HUES48 (cell line): ENCODE results near the gene ARHGEF3.
A peak's percentile ranks its signal among the peaks of the same experiment; 100 is the strongest.

Experiments used
- H3K27ac ChIP-seq: one replicate; pipeline ENCODE4 v1.7.0; 2013; ENCODE audit warnings: low read depth, low read length, inconsistent platforms
- H3K27me3 ChIP-seq: 2 replicates; pipeline ENCODE4 v1.6.1; 2013; ENCODE audit warnings: mild to moderate bottlenecking, low read length; ENCODE audit not compliant: control insufficient read depth, insufficient read depth
- H3K36me3 ChIP-seq: 2 replicates; pipeline ENCODE4 v1.6.1; 2013; ENCODE audit warnings: low read length; ENCODE audit not compliant: control insufficient read depth, insufficient read depth
- H3K4me1 ChIP-seq: 2 replicates; pipeline ENCODE4 v1.6.1; 2013; ENCODE audit warnings: mild to moderate bottlenecking, low read length; ENCODE audit not compliant: control insufficient read depth, insufficient read depth
- H3K4me3 ChIP-seq: 2 replicates; pipeline ENCODE4 v1.5.1; 2013; ENCODE audit warnings: mild to moderate bottlenecking, low read depth, low read length
- H3K9ac ChIP-seq: 2 replicates; pipeline ENCODE4 v1.6.1; 2013; ENCODE audit warnings: mild to moderate bottlenecking, low read depth, low read length, moderate library complexity
- H3K9me3 ChIP-seq: 2 replicates; pipeline ENCODE4 v1.6.1; 2013; ENCODE audit warnings: low read length; ENCODE audit not compliant: control insufficient read depth, insufficient read depth

ARHGEF3 gene

GRCh38 chr3:56801662-56802377, at the start of gene ARHGEF3:
Gene ARHGEF3, minus strand, starts transcription at chr3:56801949. Its CDS starts 151 bp downstream, at chr3:56801798.
- no peaks in the 10 kb centered on the region for H3K9me3 ChIP-seq
- H3K27ac ChIP-seq, result peak within 1 kb of the TSS; percentile 52
- peaks cover 13% of the 10 kb centered on the region for H3K27me3 ChIP-seq
- H3K36me3 ChIP-seq, result no peaks in the 10 kb centered on the region
- H3K9ac ChIP-seq, result peak within 1 kb of the TSS; percentile 65
- H3K4me1 ChIP-seq, result peaks cover 7% of the 10 kb centered on the region; the same call in 1 of the 2 replicates
- H3K4me3 ChIP-seq, result peak within 1 kb of the TSS; percentile 79

- Histone ChIP-seq H3K27ac (no peak overlapping the region), H3K36me3 (no peaks in the 10 kb centered on the region), H3K27me3 (no peaks in the 10 kb centered on the region), H3K9ac (no peak overlapping the region), H3K4me3 (no peak overlapping the region), H3K4me1 (no peaks in the 10 kb centered on the region), H3K9me3 (no peaks in the 10 kb centered on the region)
Observed at GRCh38 chr3:56849698-56850097, 47.9 kb upstream of the ARHGEF3 start.

- no peaks in the 10 kb centered on the region for H3K27me3 ChIP-seq
Observed at GRCh38 chr3:56845505-56845904, 43.8 kb upstream of the ARHGEF3 start.

GRCh38 chr3:56844536-56844935, 42.8 kb upstream of the ARHGEF3 start:
- no peak overlapping the region for H3K27ac ChIP-seq
- H3K4me3 ChIP-seq, result no peak overlapping the region
- no peaks in the 10 kb centered on the region for H3K9me3 ChIP-seq
- no peaks in the 10 kb centered on the region for H3K27me3 ChIP-seq
- no peak overlapping the region for H3K9ac ChIP-seq
- H3K4me1 ChIP-seq, result peaks cover 8% of the 10 kb centered on the region; the same call in 1 of the 2 replicates
- H3K36me3 ChIP-seq, result no peaks in the 10 kb centered on the region

More at GRCh38 chr3:56845505-56845904, 43.8 kb upstream of the ARHGEF3 start:
- Histone ChIP-seq H3K4me3 (no peak overlapping the region), H3K36me3 (no peaks in the 10 kb centered on the region), H3K9ac (no peak overlapping the region), H3K9me3 (no peaks in the 10 kb centered on the region), H3K4me1 (0 out of 2 replicates have a peak, but pooled peaks cover 1% of the 10 kb centered on the region), H3K27ac (no peak overlapping the region)

GRCh38 chr3:56839784-56840715, 38.3 kb upstream of the ARHGEF3 start:
- H3K27me3 ChIP-seq, result no peaks in the 10 kb centered on the region
- no peaks in the 10 kb centered on the region for H3K36me3 ChIP-seq
- H3K9ac ChIP-seq, result no peak overlapping the region
- H3K4me1 ChIP-seq, result peaks cover 8% of the 10 kb centered on the region; the same call in 1 of the 2 replicates
- no peak overlapping the region for H3K4me3 ChIP-seq
- peak overlapping the region; percentile 72 for H3K27ac ChIP-seq
- no peaks in the 10 kb centered on the region for H3K9me3 ChIP-seq

- H3K27me3 ChIP-seq, result no peaks in the 10 kb centered on the region
Observed at GRCh38 chr3:56838448-56838847, 36.7 kb upstream of the ARHGEF3 start.

GRCh38 chr3:56837196-56837955, 35.6 kb upstream of the ARHGEF3 start:
- Histone ChIP-seq H3K27me3 (no peaks in the 10 kb centered on the region), H3K9me3 (no peaks in the 10 kb centered on the region), H3K27ac (no peak overlapping the region), H3K4me1 (peaks cover 8% of the 10 kb centered on the region; the same call in 1 of the 2 replicates), H3K9ac (no peak overlapping the region), H3K36me3 (no peaks in the 10 kb centered on the region), H3K4me3 (no peak overlapping the region)

More at GRCh38 chr3:56838448-56838847, 36.7 kb upstream of the ARHGEF3 start:
- H3K4me1 ChIP-seq, result peaks cover 8% of the 10 kb centered on the region; the same call in 1 of the 2 replicates
- H3K4me3 ChIP-seq, result no peak overlapping the region
- H3K27ac ChIP-seq, result no peak overlapping the region
- no peaks in the 10 kb centered on the region for H3K9me3 ChIP-seq
- no peak overlapping the region for H3K9ac ChIP-seq
- H3K36me3 ChIP-seq, result no peaks in the 10 kb centered on the region

GRCh38 chr3:56836276-56837163, 34.8 kb upstream of the ARHGEF3 start:
- peaks cover 8% of the 10 kb centered on the region; the same call in 1 of the 2 replicates for H3K4me1 ChIP-seq
- H3K4me3 ChIP-seq, result no peak overlapping the region
- H3K27ac ChIP-seq, result no peak overlapping the region
- H3K9ac ChIP-seq, result no peak overlapping the region
- no peaks in the 10 kb centered on the region for H3K36me3 ChIP-seq
- no peaks in the 10 kb centered on the region for H3K27me3 ChIP-seq
- H3K9me3 ChIP-seq, result no peaks in the 10 kb centered on the region

GRCh38 chr3:56835650-56836227, 34.0 kb upstream of the ARHGEF3 start:
- no peak overlapping the region for H3K4me3 ChIP-seq
- H3K27me3 ChIP-seq, result no peaks in the 10 kb centered on the region
- no peak overlapping the region for H3K9ac ChIP-seq
- no peak overlapping the region for H3K27ac ChIP-seq
- H3K9me3 ChIP-seq, result no peaks in the 10 kb centered on the region
- no peaks in the 10 kb centered on the region for H3K36me3 ChIP-seq
- peaks cover 8% of the 10 kb centered on the region; the same call in 1 of the 2 replicates for H3K4me1 ChIP-seq
